Measurements from ENCODE around the gene ZNF774. TPM values are rescaled to one million over a fixed set of nuclear protein-coding genes. Genes with fewer than 3 reads are reported as not detected.
"Not testable (repeated sequence)": the region's sequence is repeated elsewhere in the genome, so short reads cannot be mapped to it uniquely, and the experiment has no call there.

ZNF774 gene
- 0.21 TPM for total RNA-seq

DNA sequence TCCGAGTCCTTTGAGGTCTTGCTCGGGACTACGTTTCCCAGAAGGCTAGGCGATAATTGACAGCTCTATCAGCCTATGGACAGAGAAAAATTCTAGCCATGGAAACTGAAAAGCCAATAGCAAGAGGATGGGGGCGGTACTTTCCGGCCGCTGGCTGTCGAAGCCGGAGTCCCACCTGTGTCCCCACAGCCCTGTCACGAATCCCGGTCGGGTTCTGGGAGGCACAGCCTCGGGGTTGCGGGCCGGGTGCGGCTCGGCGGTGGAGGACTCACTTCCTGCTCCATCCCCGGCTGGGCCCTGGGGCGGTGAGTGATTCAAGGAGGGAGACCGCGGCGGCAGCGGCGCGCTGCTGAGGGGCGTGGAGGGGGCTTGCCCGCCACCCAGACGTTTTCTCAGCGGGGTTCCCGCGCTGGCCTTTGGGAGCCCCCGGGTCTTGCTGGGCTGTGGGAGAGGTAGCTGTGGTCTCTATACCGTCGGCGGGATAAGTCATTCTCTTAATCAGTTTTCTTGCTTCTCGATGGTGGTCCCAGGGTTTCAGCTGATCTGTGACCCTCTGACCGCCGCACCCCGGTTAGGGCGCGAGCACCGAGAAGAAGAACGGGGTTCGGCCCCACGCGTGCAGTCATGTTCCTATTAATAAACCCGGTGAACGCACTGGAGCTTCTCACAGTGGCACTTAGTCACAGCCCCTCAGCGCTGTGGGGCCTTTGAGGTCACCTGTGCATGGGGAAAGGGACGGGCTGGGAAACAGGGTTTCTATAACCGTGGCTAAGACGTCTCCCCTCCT, at the start of gene ZNF774:
TSS of gene ZNF774 (plus strand) at position 178 of the 787 bp plus-strand sequence. CDS start 2,377 bp downstream, outside the sequence.
- intact Hi-C loops (cut with DNase I), result loop anchor here (1.0 to 5.0 kb wide), 3 partner anchors 31 to 50 kb away; partner anchors contain the start of gene IQGAP1
- Histone ChIP-seq H3K27me3 (no peaks in the 10 kb centered on the region), H3K27ac (peak within 1 kb of the TSS; percentile 45 to 87), H3K9me3 (no peaks in the 10 kb centered on the region), H3K4me1 (no peaks in the 10 kb centered on the region), H3K36me3 (no peaks in the 10 kb centered on the region), H3K4me3 (peak within 1 kb of the TSS; percentile 59 to 94)
- TF ChIP-seq, protein P1, sequence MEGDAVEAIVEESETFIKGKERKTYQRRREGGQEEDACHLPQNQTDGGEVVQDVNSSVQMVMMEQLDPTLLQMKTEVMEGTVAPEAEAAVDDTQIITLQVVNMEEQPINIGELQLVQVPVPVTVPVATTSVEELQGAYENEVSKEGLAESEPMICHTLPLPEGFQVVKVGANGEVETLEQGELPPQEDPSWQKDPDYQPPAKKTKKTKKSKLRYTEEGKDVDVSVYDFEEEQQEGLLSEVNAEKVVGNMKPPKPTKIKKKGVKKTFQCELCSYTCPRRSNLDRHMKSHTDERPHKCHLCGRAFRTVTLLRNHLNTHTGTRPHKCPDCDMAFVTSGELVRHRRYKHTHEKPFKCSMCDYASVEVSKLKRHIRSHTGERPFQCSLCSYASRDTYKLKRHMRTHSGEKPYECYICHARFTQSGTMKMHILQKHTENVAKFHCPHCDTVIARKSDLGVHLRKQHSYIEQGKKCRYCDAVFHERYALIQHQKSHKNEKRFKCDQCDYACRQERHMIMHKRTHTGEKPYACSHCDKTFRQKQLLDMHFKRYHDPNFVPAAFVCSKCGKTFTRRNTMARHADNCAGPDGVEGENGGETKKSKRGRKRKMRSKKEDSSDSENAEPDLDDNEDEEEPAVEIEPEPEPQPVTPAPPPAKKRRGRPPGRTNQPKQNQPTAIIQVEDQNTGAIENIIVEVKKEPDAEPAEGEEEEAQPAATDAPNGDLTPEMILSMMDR (IDR thresholded peaks at IDR 0.05), result no peak
- peak; percentile 84 to 96 for DNase-seq (ENCODE audit: low spot score in 2 of 2)

DNA sequence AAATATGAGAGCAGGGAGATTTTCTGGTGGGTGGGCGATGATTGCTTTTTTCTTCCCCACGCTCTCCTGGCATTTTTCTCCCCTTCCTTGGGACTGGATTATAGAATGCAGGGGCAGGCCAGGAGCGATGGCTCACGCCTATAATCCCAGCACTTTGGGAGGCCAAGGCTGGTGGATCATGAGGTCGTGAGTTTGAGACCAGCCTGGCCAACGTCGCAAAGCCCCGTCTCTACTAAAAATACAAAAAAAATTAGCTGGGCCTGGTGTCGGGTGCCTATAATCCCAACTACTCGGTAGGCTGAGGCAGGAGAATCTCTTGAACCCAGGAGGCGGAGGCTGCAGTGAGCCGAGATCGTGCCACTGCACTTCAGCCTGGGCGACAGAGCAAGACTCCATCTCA, 46.7 kb upstream of the ZNF774 start:
- intact Hi-C loops (cut with DNase I); H3K36me3 ChIP-seq; H3K4me3 ChIP-seq; H3K27me3 ChIP-seq; H3K9me3 ChIP-seq; H3K27ac ChIP-seq; DNase-seq (ENCODE audit: low spot score in 2 of 2): not testable (repeated sequence)
- H3K4me1 ChIP-seq, result peaks cover 8 to 13% of the 10 kb centered on the region in 2 donors

DNA sequence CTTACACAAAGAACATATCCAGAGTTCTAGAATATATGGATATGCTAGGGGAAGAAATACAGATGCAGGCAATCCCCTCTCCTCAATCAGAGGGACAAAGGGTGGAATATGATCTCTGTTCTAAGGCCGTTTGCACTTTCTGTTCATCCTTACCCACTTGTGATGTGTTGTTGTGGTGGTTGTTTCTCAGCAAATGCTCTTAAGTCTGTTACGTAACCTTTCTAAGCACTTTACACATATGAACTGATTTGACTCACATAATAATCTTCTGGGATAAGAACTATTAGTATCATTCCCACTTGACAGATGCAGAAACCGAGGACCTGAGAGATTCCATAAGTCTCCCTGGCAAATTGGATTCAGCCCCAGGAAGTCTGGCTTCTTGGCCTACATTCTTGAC, 46.2 kb upstream of the ZNF774 start:
- Histone ChIP-seq H3K27me3 (no peaks in the 10 kb centered on the region), H3K36me3 (no peaks in the 10 kb centered on the region), H3K9me3 (no peaks in the 10 kb centered on the region), H3K4me1 (peaks cover 8 to 13% of the 10 kb centered on the region in 2 donors), H3K4me3 (no peak overlapping the region), H3K27ac (no peak overlapping the region)
- DNase-seq (ENCODE audit: low spot score in 2 of 2), result no peak
- TF ChIP-seq, protein P1 (IDR thresholded peaks at IDR 0.05), result no peak
- intact Hi-C loops (cut with DNase I), result no loop called here

DNA sequence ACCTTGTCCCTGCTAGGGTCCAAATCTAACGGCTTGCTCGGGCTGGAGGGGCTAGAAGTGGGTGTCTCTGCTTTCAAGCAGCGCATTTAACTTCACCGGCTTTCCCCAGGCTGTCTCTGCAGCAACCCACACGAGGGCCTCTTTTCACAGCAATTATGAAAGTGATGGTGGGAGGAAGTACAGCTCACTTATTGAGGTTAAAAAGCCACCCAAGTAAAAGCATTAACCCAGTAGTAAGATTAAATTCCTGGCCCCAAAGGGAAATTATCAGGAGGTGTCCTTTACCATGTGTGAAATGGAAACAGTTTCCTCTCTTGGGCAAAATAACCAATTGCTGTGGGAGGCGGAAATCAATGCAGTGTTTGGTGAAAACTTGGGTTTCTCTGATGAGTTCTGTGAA, 45.5 kb upstream of the ZNF774 start:
- TF ChIP-seq, protein P1 (IDR thresholded peaks at IDR 0.05), result no peak
- no peak overlapping the region for H3K27ac ChIP-seq

DNA sequence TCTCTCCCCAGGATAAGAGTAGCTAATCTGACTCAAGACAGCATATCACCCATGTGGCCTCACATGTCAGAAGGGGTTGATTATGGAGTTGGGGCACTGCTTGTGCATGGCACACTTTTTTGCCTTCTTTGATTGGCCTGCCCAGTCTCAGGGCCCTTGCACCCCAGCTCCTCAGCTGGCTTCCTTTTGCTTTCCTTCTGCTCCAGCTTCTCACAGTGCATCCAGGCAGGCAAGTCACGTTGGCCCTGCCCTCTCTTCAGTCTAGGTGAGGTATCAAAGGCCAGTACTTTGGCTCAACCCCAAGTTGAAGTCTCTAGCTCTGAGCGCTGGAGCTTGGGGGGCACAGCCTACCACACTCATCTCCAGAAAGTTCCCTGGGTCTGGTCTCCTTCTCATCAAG, 44.4 kb upstream of the ZNF774 start:
- no peaks in the 10 kb centered on the region for H3K27me3 ChIP-seq
- intact Hi-C loops (cut with DNase I), result no loop called here
- no peak overlapping the region for H3K27ac ChIP-seq
- H3K9me3 ChIP-seq, result no peaks in the 10 kb centered on the region
- no peaks in the 10 kb centered on the region for H3K4me1 ChIP-seq
- no peaks in the 10 kb centered on the region for H3K36me3 ChIP-seq
- no peak for DNase-seq (ENCODE audit: low spot score in 2 of 2)
- TF ChIP-seq, protein P1 (IDR thresholded peaks at IDR 0.05), result no peak
- no peak overlapping the region for H3K4me3 ChIP-seq

More for the DNA sequence above, 45.5 kb upstream of the ZNF774 start:
- DNase-seq (ENCODE audit: low spot score in 2 of 2), result no peak
- intact Hi-C loops (cut with DNase I), result no loop called here
- Histone ChIP-seq H3K36me3 (no peaks in the 10 kb centered on the region), H3K4me3 (no peak overlapping the region), H3K27me3 (no peaks in the 10 kb centered on the region), H3K9me3 (no peaks in the 10 kb centered on the region), H3K4me1 (peaks cover 5 to 6% of the 10 kb centered on the region in 2 donors)

DNA sequence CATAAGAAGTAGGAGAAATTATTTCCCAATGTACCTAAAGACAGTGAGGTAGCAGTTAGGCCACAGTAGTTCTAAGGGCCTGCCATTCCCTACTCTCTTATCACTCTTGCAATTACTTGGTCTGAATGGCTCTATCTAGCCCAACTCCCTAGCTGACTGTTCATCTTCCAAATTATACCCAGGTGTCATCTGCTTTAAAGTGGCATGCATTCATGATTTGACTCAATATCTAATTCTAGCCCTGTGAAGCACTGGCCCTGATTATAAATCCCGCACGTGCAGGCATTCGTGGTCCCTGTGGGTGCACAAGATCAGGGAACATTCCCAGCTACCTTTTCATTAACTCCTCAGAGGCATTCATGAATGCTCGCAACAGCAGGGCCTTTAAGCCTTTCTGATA, 43.1 kb upstream of the ZNF774 start:
- H3K36me3 ChIP-seq, result no peaks in the 10 kb centered on the region
- H3K4me1 ChIP-seq, result no peaks in the 10 kb centered on the region
- no peaks in the 10 kb centered on the region for H3K27me3 ChIP-seq
- H3K9me3 ChIP-seq, result no peaks in the 10 kb centered on the region
- H3K27ac ChIP-seq, result no peak overlapping the region
- DNase-seq (ENCODE audit: low spot score in 2 of 2), result no peak
- H3K4me3 ChIP-seq, result no peak overlapping the region
- intact Hi-C loops (cut with DNase I), result no loop called here
- TF ChIP-seq, protein P1 (IDR thresholded peaks at IDR 0.05), result no peak
